Progenitor cell of endocrine pancreas (in vitro differentiated cells): ENCODE results near the gene HS3ST4. TPM values are rescaled to one million over a fixed set of nuclear protein-coding genes. Genes with fewer than 3 reads are reported as not detected.

Source experiments
- DNase-seq: peaks from one replicate; pipeline ENCODE4 v3.0.0; 2021; ENCODE audit warnings: low spot score; ENCODE audit not compliant: unreplicated experiment
- H3K27ac Mint-ChIP-seq: 2 replicates; pipeline ENCODE4 v1.8.0; 2021; ENCODE audit warnings: mild to moderate bottlenecking, moderate library complexity, mixed read lengths
- H3K27me3 Mint-ChIP-seq: 2 replicates; pipeline ENCODE4 v1.8.0; 2021; ENCODE audit warnings: mixed read lengths
- H3K36me3 Mint-ChIP-seq: 2 replicates; pipeline ENCODE4 v1.8.0; 2022; ENCODE audit warnings: mixed read lengths; ENCODE audit not compliant: insufficient read depth
- H3K4me1 Mint-ChIP-seq: 2 replicates; pipeline ENCODE4 v1.8.0; 2021; ENCODE audit warnings: low read depth, mixed read lengths
- H3K4me3 Mint-ChIP-seq: 2 replicates; pipeline ENCODE4 v1.8.0; 2021; ENCODE audit warnings: low read depth, mild to moderate bottlenecking, moderate library complexity, mixed read lengths
- H3K9me3 Mint-ChIP-seq: 2 replicates; pipeline ENCODE4 v1.8.0; 2021; ENCODE audit warnings: low read depth, mixed read lengths
- CTCF ChIP-seq: fragments of 200-600 bp; sonication (generic); IDR thresholded peaks from one replicate; pipeline ENCODE4 v1.5.0; 2021; ENCODE audit warnings: antibody characterized with exemption, mild to moderate bottlenecking; ENCODE audit not compliant: unreplicated experiment
- total RNA-seq: library from RNA; stranded (reverse); gene quantifications from 2 replicates; pipeline ENCODE4 v1.2.1, GENCODE V29; 2021

The HS3ST4 gene
- total RNA-seq, 1 donor from 2014 or later, result 0.67 TPM

- H3K27ac Mint-ChIP-seq, result no peak overlapping the region
- no peaks in the 10 kb centered on the region for H3K36me3 Mint-ChIP-seq
- peaks cover 3% of the 10 kb centered on the region for H3K4me1 Mint-ChIP-seq
- H3K27me3 Mint-ChIP-seq, result peaks cover 41% of the 10 kb centered on the region
- TF ChIP-seq CTCF, result no peak
- peaks cover 4% of the 10 kb centered on the region for H3K9me3 Mint-ChIP-seq
- DNase-seq, result no peak
- H3K4me3 Mint-ChIP-seq, result no peak overlapping the region
Measured at GRCh38 chr16:25916037-25916436, 224.3 kb downstream of the HS3ST4 start.

- Mint-ChIP-seq H3K4me1 (peaks cover 15% of the 10 kb centered on the region), H3K27ac (no peak overlapping the region), H3K36me3 (no peaks in the 10 kb centered on the region), H3K4me3 (no peak overlapping the region), H3K9me3 (peaks cover 4% of the 10 kb centered on the region), H3K27me3 (peaks cover 87% of the 10 kb centered on the region)
- no peak for DNase-seq
- TF ChIP-seq CTCF, result no peak
Measured at GRCh38 chr16:25922438-25922837, 230.7 kb downstream of the HS3ST4 start.

- Mint-ChIP-seq H3K4me3 (no peak overlapping the region), H3K4me1 (peaks cover 13% of the 10 kb centered on the region), H3K36me3 (no peaks in the 10 kb centered on the region), H3K27me3 (peaks cover 74% of the 10 kb centered on the region), H3K27ac (no peak overlapping the region), H3K9me3 (peaks cover 12% of the 10 kb centered on the region)
- TF ChIP-seq CTCF, result no peak
- DNase-seq, result no peak
Measured at GRCh38 chr16:25925421-25925820, 233.7 kb downstream of the HS3ST4 start.

- no peaks in the 10 kb centered on the region for H3K36me3 Mint-ChIP-seq
- H3K4me1 Mint-ChIP-seq, result peaks cover 2% of the 10 kb centered on the region
- H3K27ac Mint-ChIP-seq, result no peak overlapping the region
- DNase-seq, result no peak
- H3K4me3 Mint-ChIP-seq, result no peak overlapping the region
- peaks cover 62% of the 10 kb centered on the region for H3K27me3 Mint-ChIP-seq
- TF ChIP-seq CTCF, result no peak
- peaks cover 14% of the 10 kb centered on the region for H3K9me3 Mint-ChIP-seq
Measured at GRCh38 chr16:25931473-25932035, 239.8 kb downstream of the HS3ST4 start.

GRCh38 chr16:25941800-25942499, 250.2 kb downstream of the HS3ST4 start:
- no peak for TF ChIP-seq CTCF

More at GRCh38 chr16:25941800-25942499, 250.2 kb downstream of the HS3ST4 start:
- H3K27ac Mint-ChIP-seq, result no peak overlapping the region
- no peak overlapping the region for H3K4me3 Mint-ChIP-seq
- no peak for DNase-seq
- peaks cover 34% of the 10 kb centered on the region for H3K27me3 Mint-ChIP-seq
- peaks cover 10% of the 10 kb centered on the region for H3K9me3 Mint-ChIP-seq
- H3K4me1 Mint-ChIP-seq, result no peaks in the 10 kb centered on the region
- no peaks in the 10 kb centered on the region for H3K36me3 Mint-ChIP-seq
